ENCODE measurements around the gene TAL1. TPM values are rescaled to one million over a fixed set of nuclear protein-coding genes. Genes with fewer than 3 reads are reported as not detected.

Gene TAL1
- total RNA-seq, 1 donor from 2014 or later, result 0.69 TPM

DNA sequence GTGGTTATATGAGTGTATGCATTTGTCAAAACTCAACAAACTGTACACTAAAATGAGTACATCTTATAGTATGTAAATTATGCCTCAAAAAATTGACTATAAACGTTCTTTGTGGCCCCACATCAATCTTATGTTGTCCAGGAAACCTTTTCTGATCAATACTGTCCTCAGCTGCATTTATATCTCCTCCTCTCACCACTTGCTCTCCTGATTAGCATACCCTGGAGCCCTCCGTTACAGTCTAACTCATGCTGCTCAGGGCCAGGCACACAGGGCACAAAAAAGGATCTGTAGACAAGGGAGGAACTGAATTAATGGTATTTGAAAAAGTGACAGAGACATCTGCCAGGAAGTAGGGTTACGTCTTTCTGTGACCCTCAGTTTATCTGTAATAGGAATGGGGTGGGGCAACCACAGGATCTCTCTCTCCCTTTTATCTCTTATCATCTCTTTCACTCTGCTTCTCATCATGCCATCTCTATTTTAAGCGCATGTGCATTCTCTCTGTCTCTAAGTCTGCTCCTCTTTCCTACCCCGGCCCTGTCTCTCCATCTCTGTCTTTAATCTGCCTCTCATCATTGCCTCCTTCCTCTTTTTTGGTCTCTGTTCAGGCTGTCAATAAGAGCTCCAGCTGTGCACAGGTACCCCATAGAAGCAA, 7.0 kb upstream of the TAL1 start:
- H3K4me3 ChIP-seq (ENCODE audit: low read depth, low read length), result no peak overlapping the region
- no peak for DNase-seq (ENCODE audit: low read depth)
- TF ChIP-seq, protein P1, sequence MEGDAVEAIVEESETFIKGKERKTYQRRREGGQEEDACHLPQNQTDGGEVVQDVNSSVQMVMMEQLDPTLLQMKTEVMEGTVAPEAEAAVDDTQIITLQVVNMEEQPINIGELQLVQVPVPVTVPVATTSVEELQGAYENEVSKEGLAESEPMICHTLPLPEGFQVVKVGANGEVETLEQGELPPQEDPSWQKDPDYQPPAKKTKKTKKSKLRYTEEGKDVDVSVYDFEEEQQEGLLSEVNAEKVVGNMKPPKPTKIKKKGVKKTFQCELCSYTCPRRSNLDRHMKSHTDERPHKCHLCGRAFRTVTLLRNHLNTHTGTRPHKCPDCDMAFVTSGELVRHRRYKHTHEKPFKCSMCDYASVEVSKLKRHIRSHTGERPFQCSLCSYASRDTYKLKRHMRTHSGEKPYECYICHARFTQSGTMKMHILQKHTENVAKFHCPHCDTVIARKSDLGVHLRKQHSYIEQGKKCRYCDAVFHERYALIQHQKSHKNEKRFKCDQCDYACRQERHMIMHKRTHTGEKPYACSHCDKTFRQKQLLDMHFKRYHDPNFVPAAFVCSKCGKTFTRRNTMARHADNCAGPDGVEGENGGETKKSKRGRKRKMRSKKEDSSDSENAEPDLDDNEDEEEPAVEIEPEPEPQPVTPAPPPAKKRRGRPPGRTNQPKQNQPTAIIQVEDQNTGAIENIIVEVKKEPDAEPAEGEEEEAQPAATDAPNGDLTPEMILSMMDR (conservative IDR thresholded peaks at IDR 0.05; ENCODE audit: low read depth, low read length), result no peak

DNA sequence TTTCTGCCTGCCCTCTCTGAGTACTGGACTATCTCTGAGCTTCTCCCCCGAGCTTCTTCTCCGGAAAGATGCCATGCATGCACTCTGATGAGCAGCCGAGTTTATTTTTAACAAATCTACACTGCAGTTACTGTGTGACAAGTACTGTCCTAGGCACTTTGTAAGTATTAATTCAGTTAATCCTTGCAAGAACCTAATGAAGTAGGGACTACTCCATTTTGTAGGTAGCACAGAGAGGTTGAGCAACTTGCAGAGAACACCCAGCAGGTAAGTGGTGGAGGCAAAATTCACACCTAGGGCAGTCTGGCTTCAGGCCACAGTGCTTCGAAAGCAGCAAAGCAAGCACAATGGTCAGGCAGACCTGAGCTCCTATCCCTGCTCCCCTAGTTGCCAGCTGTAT, 3.8 kb upstream of the TAL1 start:
- DNase-seq (ENCODE audit: low read depth), result no peak
- H3K4me3 ChIP-seq (ENCODE audit: low read depth, low read length), result no peak overlapping the region
- TF ChIP-seq, protein P1 (conservative IDR thresholded peaks at IDR 0.05; ENCODE audit: low read depth, low read length), result no peak

DNA sequence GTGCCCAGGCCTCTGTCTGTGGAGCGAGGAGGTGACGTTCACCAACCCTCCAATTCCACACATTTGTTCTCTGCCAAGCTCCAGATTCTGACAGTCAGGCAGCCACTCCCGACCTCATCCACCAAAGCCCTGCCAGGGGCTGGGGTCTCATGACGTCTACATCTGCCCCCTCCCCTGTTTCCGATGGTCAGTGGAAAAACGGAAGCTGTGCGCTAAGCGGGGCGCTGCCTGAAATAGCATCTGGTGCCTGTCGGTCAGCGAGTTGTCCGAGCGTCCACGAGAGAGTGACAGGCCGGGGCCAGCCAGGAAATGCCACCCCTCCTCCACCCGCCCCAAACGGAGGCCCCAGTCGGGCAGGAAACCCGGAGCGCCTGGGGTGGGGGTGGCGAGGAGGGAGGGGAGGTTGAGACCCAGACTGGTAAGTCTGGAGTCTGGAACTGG, 3.2 kb upstream of the TAL1 start:
- TF ChIP-seq, protein P1 (conservative IDR thresholded peaks at IDR 0.05; ENCODE audit: low read depth, low read length), result no peak
- no peak overlapping the region for H3K4me3 ChIP-seq (ENCODE audit: low read depth, low read length)
- DNase-seq (ENCODE audit: low read depth), result no peak

- no peak for DNase-seq (ENCODE audit: low read depth)
- H3K4me3 ChIP-seq (ENCODE audit: low read depth, low read length), result no peak overlapping the region
- TF ChIP-seq, protein P1 (conservative IDR thresholded peaks at IDR 0.05; ENCODE audit: low read depth, low read length), result no peak
Measured at GRCh38 chr1:47233186-47233585, 1.2 kb upstream of the TAL1 start.

- H3K4me3 ChIP-seq (ENCODE audit: low read depth, low read length), result peak overlapping the region; percentile 41
- DNase-seq (ENCODE audit: low read depth), result no peak
- TF ChIP-seq, protein P1 (conservative IDR thresholded peaks at IDR 0.05; ENCODE audit: low read depth, low read length), result no peak
Measured at GRCh38 chr1:47231301-47232186, 481 bp downstream of the TAL1 start.

DNA sequence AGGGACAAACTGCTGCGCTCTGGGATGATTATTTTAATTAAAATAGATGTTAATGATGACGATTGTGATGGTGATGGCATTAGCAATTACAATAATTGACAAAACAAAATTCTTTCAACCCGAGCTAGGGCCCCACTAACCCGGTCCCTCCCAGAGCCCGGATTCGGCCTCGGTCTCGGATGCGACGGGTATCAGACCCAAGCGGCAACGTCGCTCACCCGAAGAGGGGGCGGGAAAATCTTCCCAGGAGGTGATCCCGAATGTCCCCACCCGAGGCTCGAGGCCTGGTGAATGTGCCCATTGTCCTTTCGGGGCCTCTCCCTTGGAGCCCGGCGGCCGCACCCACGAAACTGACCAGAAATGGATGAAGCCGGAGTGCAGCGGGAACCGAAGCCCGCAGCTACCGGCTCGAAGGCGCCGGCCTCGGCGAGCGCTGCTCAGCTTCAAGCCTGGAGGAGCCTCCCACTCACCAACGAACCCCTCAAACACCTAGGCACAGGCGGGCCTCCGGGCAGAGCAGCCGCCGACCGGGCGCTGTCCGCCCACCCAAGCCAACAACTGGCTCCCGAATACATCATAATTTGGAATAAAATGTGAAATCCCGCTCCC, 1.2 kb downstream of the TAL1 start:
- peak overlapping the region; percentile 14 for H3K4me3 ChIP-seq (ENCODE audit: low read depth, low read length)
- no peak for DNase-seq (ENCODE audit: low read depth)
- TF ChIP-seq, protein P1 (conservative IDR thresholded peaks at IDR 0.05; ENCODE audit: low read depth, low read length), result no peak

All from epithelial cell of proximal tubule (primary cell).